Measurements from ENCODE around the gene SLC26A1. TPM values are rescaled to one million over a fixed set of nuclear protein-coding genes. Genes with fewer than 3 reads are reported as not detected.

Gene SLC26A1
- total and polyA plus RNA-seq, 2 experiments from 2014 or later = 0.22 to 1.8 TPM

DNA sequence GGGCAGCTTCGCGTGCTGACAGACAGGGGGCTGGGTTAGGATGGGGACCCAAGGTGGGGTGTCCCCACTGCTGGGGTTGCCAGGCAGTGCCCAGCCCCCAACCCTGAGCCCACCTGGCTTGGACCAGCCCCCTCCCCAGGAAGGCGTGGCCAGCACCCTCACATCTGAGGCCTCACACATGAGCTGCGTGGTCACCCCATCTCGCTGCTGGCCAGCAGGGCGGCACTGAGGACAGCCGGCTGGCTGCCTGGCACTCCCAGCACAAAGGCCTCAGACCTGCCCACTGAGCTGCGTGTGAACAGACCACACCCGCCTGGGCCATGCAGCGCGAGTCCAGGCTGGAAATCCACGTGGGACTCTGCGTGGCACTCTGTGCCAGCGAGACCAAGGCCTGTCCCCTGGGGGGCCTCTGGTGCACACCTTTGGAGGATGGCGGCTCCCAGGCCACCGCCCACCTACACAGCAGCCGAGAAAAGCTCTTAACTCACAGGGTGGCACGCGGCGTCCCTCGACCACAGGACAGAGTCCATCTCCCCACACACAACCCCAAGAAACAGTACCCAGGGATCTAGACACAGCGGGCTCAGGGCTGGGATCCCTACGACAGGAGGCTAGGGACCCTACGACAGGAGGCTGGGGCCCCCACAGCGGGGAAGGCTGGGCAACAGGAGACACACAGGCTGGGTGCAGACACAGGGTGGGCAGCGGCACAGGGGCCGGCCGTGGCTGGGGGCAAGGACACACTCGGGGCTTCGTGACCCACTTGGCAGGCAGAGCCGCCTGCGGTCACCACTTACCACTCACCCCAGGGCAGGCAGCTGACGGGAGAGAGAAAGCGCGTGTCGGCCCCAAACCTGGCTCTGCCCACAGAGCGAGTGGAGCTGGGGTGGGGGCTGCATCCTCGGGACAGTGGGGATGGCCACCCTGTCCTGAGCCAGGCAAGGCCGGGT is 29.7 kb downstream of the SLC26A1 start:
- Histone ChIP-seq H3K4me3 (no peak overlapping the region), H2AFZ (no peak overlapping the region), H4K20me1 (ENCODE audit: insufficient read depth) (no peaks in the 10 kb centered on the region), H3K4me1 (ENCODE audit: insufficient read depth) (no peaks in the 10 kb centered on the region), H3F3A (ENCODE audit: insufficient read depth) (no peaks in the 10 kb centered on the region), H3K79me2 (ENCODE audit: insufficient read depth) (no peaks in the 10 kb centered on the region), H3K9me2 (ENCODE audit: insufficient read depth) (no peaks in the 10 kb centered on the region), H3K36me3 (ENCODE audit: low read depth) (no peaks in the 10 kb centered on the region), H3K27ac (no peak overlapping the region), H3K9me3 (ENCODE audit: low read depth) (no peaks in the 10 kb centered on the region), H3K9ac (no peak overlapping the region), H3K4me2 (ENCODE audit: unreplicated experiment) (no peak overlapping the region), H3K27me3 (replicated peaks; ENCODE audit: insufficient read depth) (no peaks in the 10 kb centered on the region)
- TF ChIP-seq EZH2phosphoT487 (IDR thresholded peaks at IDR 0.05; ENCODE audit: insufficient read depth, low read depth) (no peak), EZH2 (IDR thresholded peaks at IDR 0.05; ENCODE audit: insufficient read depth, poor library complexity, severe bottlenecking) (no peak)
- in situ Hi-C loops (cut with MboI) = no loop called here
- DNase-seq = no peak
- 95 to 96% methylated on average over 38 to 39 of the region's 39 CpGs for WGBS, 2 experiments (ENCODE audit: low coverage in 1 of 2, low lambda C conversion rate in 2 of 2, missing lambda C conversion rate in 2 of 2)

DNA sequence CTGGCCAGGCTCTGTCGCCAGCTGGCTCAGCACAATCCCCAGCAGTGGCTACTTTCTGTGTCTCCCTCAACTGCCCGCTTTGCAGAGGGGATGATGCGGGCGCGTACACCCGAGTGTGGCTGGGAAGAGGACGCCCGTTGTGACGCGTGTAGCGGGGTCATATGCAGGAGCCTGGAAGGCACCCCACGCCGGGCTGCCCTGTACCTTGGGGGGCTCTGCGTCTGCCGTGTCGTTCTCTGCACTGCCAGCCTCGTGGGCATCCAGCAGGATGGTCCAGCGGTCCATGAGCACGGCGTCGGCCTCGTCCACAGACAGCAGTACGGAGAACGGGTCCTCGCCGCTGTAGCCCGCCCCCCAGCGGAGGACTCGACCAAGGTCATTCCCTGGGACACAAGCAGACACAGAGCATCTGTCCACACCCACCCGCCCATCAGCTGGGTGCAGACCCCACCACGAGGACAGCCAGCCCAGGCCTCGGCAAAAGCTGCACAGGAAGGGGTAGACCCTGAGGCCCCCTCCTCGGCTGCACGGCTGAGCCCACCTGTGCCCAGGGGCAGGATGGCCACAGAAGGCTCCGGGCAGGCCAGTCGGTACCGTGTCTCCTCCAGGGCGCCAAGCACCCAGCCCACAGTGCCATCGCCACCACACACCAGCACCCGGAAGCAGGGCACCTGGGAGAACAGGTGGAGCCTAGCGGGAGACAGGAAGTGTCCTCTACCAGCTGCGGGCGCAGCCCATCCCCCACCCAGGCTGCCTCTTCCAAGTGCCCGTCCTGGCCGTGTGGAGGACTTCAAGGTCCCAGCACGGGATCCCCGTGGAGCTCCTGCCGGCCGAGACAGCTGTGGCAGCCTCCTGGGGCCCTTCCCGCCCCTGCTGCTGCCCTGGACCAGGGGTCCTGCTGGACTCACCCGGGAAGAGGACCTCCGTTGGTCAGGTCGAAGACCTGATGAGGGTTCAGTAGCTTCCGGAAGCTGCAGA is 30.7 kb downstream of the SLC26A1 start:
- no peaks in the 10 kb centered on the region for H3F3A ChIP-seq (ENCODE audit: insufficient read depth)
- WGBS, 2 experiments (ENCODE audit: low coverage in 1 of 2, low lambda C conversion rate in 2 of 2, missing lambda C conversion rate in 2 of 2) = 92 to 94% methylated on average over 47 to 52 of the region's 54 CpGs
- H4K20me1 ChIP-seq (ENCODE audit: insufficient read depth) = no peaks in the 10 kb centered on the region
- no peaks in the 10 kb centered on the region for H3K4me1 ChIP-seq (ENCODE audit: insufficient read depth)
- H2AFZ ChIP-seq = no peak overlapping the region
- no peaks in the 10 kb centered on the region for H3K79me2 ChIP-seq (ENCODE audit: insufficient read depth)
- H3K4me3 ChIP-seq = no peak overlapping the region
- H3K36me3 ChIP-seq (ENCODE audit: low read depth) = no peaks in the 10 kb centered on the region
- H3K4me2 ChIP-seq (ENCODE audit: unreplicated experiment) = no peak overlapping the region
- H3K27ac ChIP-seq = no peak overlapping the region
- H3K9ac ChIP-seq = no peak overlapping the region
- H3K27me3 ChIP-seq (replicated peaks; ENCODE audit: insufficient read depth) = no peaks in the 10 kb centered on the region
- TF ChIP-seq EZH2phosphoT487 (IDR thresholded peaks at IDR 0.05; ENCODE audit: insufficient read depth, low read depth) (no peak), EZH2 (IDR thresholded peaks at IDR 0.05; ENCODE audit: insufficient read depth, poor library complexity, severe bottlenecking) (no peak)
- no peaks in the 10 kb centered on the region for H3K9me3 ChIP-seq (ENCODE audit: low read depth)
- no peak for DNase-seq
- in situ Hi-C loops (cut with MboI) = no loop called here
- H3K9me2 ChIP-seq (ENCODE audit: insufficient read depth) = no peaks in the 10 kb centered on the region

DNA sequence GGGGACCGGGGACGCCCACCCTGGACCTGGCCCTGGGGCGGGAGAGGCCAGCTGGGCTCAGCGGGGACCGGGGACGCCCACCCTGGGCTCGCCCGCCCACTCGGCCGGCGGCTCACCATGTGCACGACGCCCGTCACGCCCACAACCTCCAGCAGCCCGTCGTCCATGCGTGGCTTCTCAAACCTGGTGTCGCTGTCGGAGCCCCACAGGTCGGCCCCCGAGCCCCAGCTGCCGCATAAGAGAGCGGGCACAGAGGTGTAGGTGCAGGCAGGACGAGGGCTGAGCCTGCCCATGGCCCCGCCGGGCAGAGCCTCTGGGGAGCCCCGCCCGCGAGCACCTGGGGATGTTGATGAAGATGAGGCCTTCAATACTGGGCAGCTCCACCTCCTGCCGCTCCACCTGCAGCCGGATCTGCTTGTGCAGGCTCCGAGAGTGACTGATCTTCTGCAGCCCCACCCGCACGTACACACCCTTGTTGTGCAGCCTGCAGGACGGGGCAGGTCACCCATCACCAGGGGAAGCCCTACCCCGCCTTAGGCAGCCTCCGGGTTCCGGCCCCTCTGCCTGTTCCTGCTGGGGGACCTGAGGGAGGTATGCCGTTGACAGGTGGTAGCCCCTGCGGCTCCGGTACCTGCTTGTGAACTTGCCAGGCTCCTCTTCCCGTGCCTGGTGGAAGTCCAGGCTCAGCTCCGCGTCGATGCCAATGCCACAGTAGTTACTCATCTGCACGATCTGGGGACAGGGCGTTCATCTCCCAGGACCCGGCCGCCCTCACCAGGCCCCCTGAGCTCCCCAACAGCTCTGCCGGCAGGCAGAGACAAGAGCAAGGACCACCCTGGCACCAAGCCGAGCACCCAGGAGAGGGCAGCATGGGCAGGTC is 31.6 kb downstream of the SLC26A1 start:
- no peak overlapping the region for H3K9ac ChIP-seq
- H3K9me3 ChIP-seq (ENCODE audit: low read depth) = no peaks in the 10 kb centered on the region
- H3K79me2 ChIP-seq (ENCODE audit: insufficient read depth) = no peaks in the 10 kb centered on the region
- no peaks in the 10 kb centered on the region for H3K36me3 ChIP-seq (ENCODE audit: low read depth)
- TF ChIP-seq EZH2 (IDR thresholded peaks at IDR 0.05; ENCODE audit: insufficient read depth, poor library complexity, severe bottlenecking) (no peak), EZH2phosphoT487 (IDR thresholded peaks at IDR 0.05; ENCODE audit: insufficient read depth, low read depth) (no peak)
- no peaks in the 10 kb centered on the region for H3K4me1 ChIP-seq (ENCODE audit: insufficient read depth)
- H4K20me1 ChIP-seq (ENCODE audit: insufficient read depth) = no peaks in the 10 kb centered on the region
- H3K27me3 ChIP-seq (replicated peaks; ENCODE audit: insufficient read depth) = no peaks in the 10 kb centered on the region
- no peak overlapping the region for H3K27ac ChIP-seq
- H3F3A ChIP-seq (ENCODE audit: insufficient read depth) = no peaks in the 10 kb centered on the region
- H2AFZ ChIP-seq = no peak overlapping the region
- no peak overlapping the region for H3K4me2 ChIP-seq (ENCODE audit: unreplicated experiment)
- in situ Hi-C loops (cut with MboI) = no loop called here
- WGBS, 2 experiments (ENCODE audit: low coverage in 1 of 2, low lambda C conversion rate in 2 of 2, missing lambda C conversion rate in 2 of 2) = 89 to 90% methylated on average over 39 to 52 of the region's 52 CpGs
- no peak for DNase-seq
- no peaks in the 10 kb centered on the region for H3K9me2 ChIP-seq (ENCODE audit: insufficient read depth)
- no peak overlapping the region for H3K4me3 ChIP-seq
